ENCODE results near the gene OR4E1.

DNA sequence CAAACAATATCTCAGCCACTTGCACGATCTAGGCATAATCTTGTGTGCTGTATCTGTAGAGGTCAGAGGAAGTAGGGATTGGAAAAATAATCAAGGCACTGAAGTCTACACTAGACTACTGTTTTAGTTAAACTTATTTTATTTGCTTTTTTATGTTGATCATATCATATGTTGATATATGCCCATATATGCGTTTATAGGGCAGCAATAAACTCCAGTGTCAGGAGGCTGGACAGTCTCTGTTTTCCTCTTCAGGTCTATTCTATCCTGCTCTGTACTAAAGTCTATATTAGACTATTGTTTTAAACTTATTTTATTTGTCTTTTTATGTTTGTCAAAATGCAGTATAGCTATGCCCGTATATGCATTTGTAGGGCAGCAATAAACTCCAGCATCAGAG lies 47.9 kb upstream of the OR4E1 start:
- TF ChIP-seq, protein P1, sequence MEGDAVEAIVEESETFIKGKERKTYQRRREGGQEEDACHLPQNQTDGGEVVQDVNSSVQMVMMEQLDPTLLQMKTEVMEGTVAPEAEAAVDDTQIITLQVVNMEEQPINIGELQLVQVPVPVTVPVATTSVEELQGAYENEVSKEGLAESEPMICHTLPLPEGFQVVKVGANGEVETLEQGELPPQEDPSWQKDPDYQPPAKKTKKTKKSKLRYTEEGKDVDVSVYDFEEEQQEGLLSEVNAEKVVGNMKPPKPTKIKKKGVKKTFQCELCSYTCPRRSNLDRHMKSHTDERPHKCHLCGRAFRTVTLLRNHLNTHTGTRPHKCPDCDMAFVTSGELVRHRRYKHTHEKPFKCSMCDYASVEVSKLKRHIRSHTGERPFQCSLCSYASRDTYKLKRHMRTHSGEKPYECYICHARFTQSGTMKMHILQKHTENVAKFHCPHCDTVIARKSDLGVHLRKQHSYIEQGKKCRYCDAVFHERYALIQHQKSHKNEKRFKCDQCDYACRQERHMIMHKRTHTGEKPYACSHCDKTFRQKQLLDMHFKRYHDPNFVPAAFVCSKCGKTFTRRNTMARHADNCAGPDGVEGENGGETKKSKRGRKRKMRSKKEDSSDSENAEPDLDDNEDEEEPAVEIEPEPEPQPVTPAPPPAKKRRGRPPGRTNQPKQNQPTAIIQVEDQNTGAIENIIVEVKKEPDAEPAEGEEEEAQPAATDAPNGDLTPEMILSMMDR (conservative IDR thresholded peaks at IDR 0.05) = no peak
- TF ChIP-seq ZFX (IDR thresholded peaks at IDR 0.05) = no peak

All from C4-2B (cell line).